GM12878 (cell line): ENCODE results near the gene YBX2. TPM values are rescaled to one million over a fixed set of nuclear protein-coding genes. Genes with fewer than 3 reads are reported as not detected.

Experiments
- ATAC-seq: fragments of 200-7000 bp; cut with Tn5 transposase; 3 replicates; pipeline ENCODE4 v1.9.1; 2020; ENCODE audit warnings: mild to moderate bottlenecking, moderate library complexity
- BruUV-seq: library from RNA; stranded (reverse); fragments of 400-500 nt; replicated peaks from 2 replicates; lab custom pipeline; 2021; lab: Mats Ljungman, UMichigan
- CTCF ChIA-PET: fragments of 300-600 bp; sonication (Branson Sonifier 250); formaldehyde crosslinking; extraction: SDS; loops from one replicate; lab custom pipeline; 2021; ENCODE audit warnings: inconsistent platforms; lab: Yijun Ruan, JAX
- POLR2A ChIA-PET: fragments of 350-600 bp; formaldehyde crosslinking; extraction: SDS; loops from one replicate; lab custom pipeline; 2021; ENCODE audit warnings: inconsistent platforms; lab: Charles Lee
- RAD21 ChIA-PET: fragments of 300-600 bp; sonication (Branson Sonifier 250); formaldehyde crosslinking; loops from one replicate; lab custom pipeline; 2023; ENCODE audit warnings: antibody characterized with exemption; ENCODE audit not compliant: unreplicated experiment; lab: Charles Lee
- SMC1A ChIA-PET: fragments of 300-600 bp; sonication (Branson Sonifier 250); formaldehyde crosslinking; loops from one replicate; lab custom pipeline; 2023; ENCODE audit not compliant: unreplicated experiment, uncharacterized antibody; lab: Charles Lee
- DNase-seq: peaks from one replicate; pipeline ENCODE4 v3.0.0-alpha.2; 2011; ENCODE audit warnings: low read depth, low spot score
- FAIRE-seq: peaks from 3 replicates; lab custom pipeline; 2011; peaks lifted over from hg19 to GRCh38; lab: Jason Lieb, UNC
- H2AFZ ChIP-seq: 2 replicates; pipeline ENCODE4 v1.6.0; 2011; ENCODE audit warnings: low read depth, low read length, control low read depth; ENCODE audit not compliant: control insufficient read depth
- H3K27ac ChIP-seq: 2 replicates; pipeline ENCODE4 v1.5.1; 2011; ENCODE audit warnings: control low read depth; ENCODE audit not compliant: control insufficient read depth, insufficient read depth
- H3K27me3 ChIP-seq, 2 experiments: replicated peaks in 1 of 2; 2 replicates each; pipeline versions ENCODE4 v1.6.0 to v1.6.1; 2011; ENCODE audit warnings: low read length in 1 of 2; ENCODE audit not compliant: control insufficient read depth in 2 of 2, insufficient read depth in 2 of 2
- H3K36me3 ChIP-seq, 2 experiments: 2 replicates each; pipeline ENCODE4 v1.5.1; 2011; ENCODE audit warnings: low read length in 1 of 2; ENCODE audit not compliant: control insufficient read depth in 2 of 2, insufficient read depth in 2 of 2
- H3K4me1 ChIP-seq: 2 replicates; pipeline ENCODE4 v1.6.1; 2011; ENCODE audit warnings: mild to moderate bottlenecking, low read length, moderate library complexity, mixed read lengths; ENCODE audit not compliant: control insufficient read depth, insufficient read depth
- H3K4me2 ChIP-seq: 2 replicates; pipeline ENCODE4 v1.6.0; 2011; ENCODE audit warnings: control low read depth; ENCODE audit not compliant: control insufficient read depth, insufficient read depth
- H3K4me3 ChIP-seq: fragments of 200-600 bp; sonication (generic); 2 replicates; pipeline ENCODE4 v1.5.1; 2016
- H3K79me2 ChIP-seq: 2 replicates; pipeline ENCODE4 v1.6.0; 2011; ENCODE audit warnings: low read length; ENCODE audit not compliant: control insufficient read depth, insufficient read depth
- H3K9ac ChIP-seq: 2 replicates; pipeline ENCODE4 v1.8.0; 2011; ENCODE audit warnings: low read length, control low read depth, mixed read lengths; ENCODE audit not compliant: control insufficient read depth, insufficient read depth
- H3K9me3 ChIP-seq: replicated peaks from 3 replicates; pipeline ENCODE4 v1.5.1; 2011; ENCODE audit warnings: mild to moderate bottlenecking, low read length; ENCODE audit not compliant: control insufficient read depth, insufficient read depth
- H4K20me1 ChIP-seq: 2 replicates; pipeline ENCODE4 v1.6.0; 2011; ENCODE audit not compliant: control insufficient read depth, insufficient read depth
- CHD1 ChIP-seq: IDR thresholded peaks from 2 replicates; pipeline ENCODE4 v1.6.1; 2012; ENCODE audit warnings: low read depth, low read length, improper control_type of control experiment
- EGR1 ChIP-seq, 2 experiments: IDR thresholded peaks; 1 replicate in 1 of 2; 2 replicates in 1 of 2; pipeline ENCODE4 v1.6.1; 2011 to 2012; ENCODE audit warnings: low read depth in 2 of 2, low read length in 2 of 2, borderline replicate concordance in 1 of 2, mild to moderate bottlenecking in 1 of 2, moderate library complexity in 1 of 2
- KLF5 ChIP-seq: fragments of 450-650 bp; IDR thresholded peaks from 2 replicates; pipeline ENCODE4 v1.6.1; 2014; ENCODE audit warnings: mild to moderate bottlenecking; ENCODE audit not compliant: partially characterized antibody
- LARP7 ChIP-seq: fragments of 450-650 bp; IDR thresholded peaks from 2 replicates; pipeline ENCODE4 v1.6.1; 2017; ENCODE audit warnings: mild to moderate bottlenecking
- POLR2A ChIP-seq: IDR thresholded peaks from 2 replicates; pipeline ENCODE4 v1.6.1; 2011; ENCODE audit warnings: low read depth, mild to moderate bottlenecking, low read length
- SIX5 ChIP-seq: IDR thresholded peaks from 2 replicates; pipeline ENCODE4 v1.6.1; 2011; ENCODE audit warnings: mild to moderate bottlenecking, low read depth, low read length, moderate library complexity; ENCODE audit not compliant: severe bottlenecking
- USF2 ChIP-seq: IDR thresholded peaks from 2 replicates; pipeline ENCODE4 v1.6.1; 2011; ENCODE audit warnings: low read depth, low read length, improper control_type of control experiment, borderline replicate concordance
- YY1 ChIP-seq: IDR thresholded peaks from 2 replicates; pipeline ENCODE4 v1.6.1; 2011; ENCODE audit warnings: low read depth, mild to moderate bottlenecking, low read length
- WGBS: methylation state at CpG from one replicate; pipeline ENCODE4 v1.1.6; 2016; ENCODE audit warnings: low lambda C conversion rate; ENCODE audit not compliant: insufficient replicate concordance, insufficient coverage; ENCODE audit errors: missing lambda C conversion rate; 5-methylcytosine and 5-hydroxymethylcytosine counted together
- in situ Hi-C: fragments of 300-500 bp; cut with MboI; formaldehyde crosslinking; loops from 9 replicates; pipeline ENCODE4 v1.14.3; 2018; ENCODE audit warnings: mixed read lengths
- intact Hi-C: fragments of 100-400 bp; cut with micrococcal nuclease; formaldehyde crosslinking; loops from one replicate; pipeline ENCODE4 v1.14.2; 2022; ENCODE audit not compliant: unreplicated experiment
- polyA plus RNA-seq, 11 experiments: library from polyadenylated mRNA; depleted of rRNA in 4 of 11; unstranded in 6 of 11; stranded (reverse) in 5 of 11; fragments of >200 nt; fragmentation: Nextera tagmentation in 4 of 11; fragmentation: Illumina TruSeq in 1 of 11; extraction: Ambion mirVana in 4 of 11; extraction: Trizol in 1 of 11; gene quantifications; 1 replicate in 1 of 11; 2 replicates in 10 of 11; pipeline versions ENCODE4 v1.2.1 to v1.2.3, GENCODE V29; 2011 to 2016; ENCODE audit warnings: inconsistent platforms in 2 of 11, missing spikeins in 2 of 11, low read depth in 1 of 11
- total RNA-seq, 4 experiments: library from RNA; depleted of rRNA in 3 of 4; stranded (reverse); fragments of >200 nt in 3 of 4; fragmentation: Illumina TruSeq in 1 of 4; extraction: Trizol in 1 of 4; gene quantifications; 2 replicates each; pipeline versions ENCODE4 v1.2.1 to v1.2.3, GENCODE V29; 2013 to 2021

The YBX2 gene
- total and polyA plus RNA-seq, 10 of the 15 experiments (the other 5 are each of a cell fraction or from before 2014, with no cell fraction given), result not detected

- ChIA-PET SMC1A (interaction anchor here (1.0 to 2.3 kb wide), 9 partner anchors 9 to 359 kb away, joined by 3 to 18 read pairs (median 4); partner anchors contain the start of genes ACAP1, GPS2, TMEM102 and TP53), POLR2A (interaction anchor here (0.9 to 3.2 kb wide), 14 partner anchors 8 to 232 kb away, joined by 3 to 31 read pairs (median 6); partner anchors contain the start of genes ACAP1, GABARAP and TMEM256), RAD21 (interaction anchor here (0.9 to 2.4 kb wide), 9 partner anchors 9 to 232 kb away, joined by 3 to 11 read pairs (median 6); partner anchors contain the start of genes ACADVL, DLG4, SENP3 and TMEM256), CTCF (interaction anchor here (0.8 to 7.9 kb wide), 8 partner anchors 8 to 283 kb away, joined by 3 to 49 read pairs (median 4); partner anchors contain the start of genes ACAP1 and SLC2A4)
- ATAC-seq (peak; percentile 38), FAIRE-seq (peak; percentile 54), DNase-seq (no peak)
- Histone ChIP-seq H4K20me1 (no peaks in the 10 kb centered on the region), H3K9ac (peak within 1 kb of the TSS; percentile 82), H3K4me1 (peaks cover 27% of the 10 kb centered on the region), H3K9me3 (no peaks in the 10 kb centered on the region), H3K27me3 (no peaks in the 10 kb centered on the region), H2AFZ (peak within 1 kb of the TSS; percentile 99), H3K79me2 (peaks cover 17% of the 10 kb centered on the region), H3K4me3 (peak within 1 kb of the TSS; percentile 99), H3K36me3 (peaks cover 0 to 3% of the 10 kb centered on the region in 2 experiments; a peak in 2 of 4 replicates), H3K4me2 (peak within 1 kb of the TSS; percentile 97), H3K27ac (peak within 1 kb of the TSS; percentile 94)
- in situ Hi-C loops, result no loop called here
- under 1% methylated on average over 44 of the region's 50 CpGs for WGBS
- intact Hi-C loops, result loop anchor here (2.0 kb wide), 1 partner anchor 22 kb away; the partner anchor contains the start of gene EIF5A
- no peak for TF ChIP-seq USF2
- TF ChIP-seq KLF5, result no peak
- peak; percentile 28 for TF ChIP-seq SIX5
- TF ChIP-seq CHD1, result 0 out of 2 replicates have a peak, but pooled peaks have one; percentile 52
- TF ChIP-seq YY1, result peak; percentile 92
- peak in 1 of 2 experiments; percentile 62; a peak in 2 of 3 replicates for TF ChIP-seq EGR1 (IDR thresholded peaks at IDR 0.05; ENCODE audit: borderline replicate concordance in 1 of 2, low read depth in 2 of 2, low read length in 2 of 2)
- 0 out of 2 replicates have a peak, but pooled peaks have one; percentile 29 for TF ChIP-seq LARP7
- peak; percentile 21; the same call in 1 of the 2 replicates for TF ChIP-seq POLR2A
- BruUV-seq, result no TSS peak
Measured at GRCh38 chr17:7328840-7329373, 34.5 kb upstream of the YBX2 start, which contains the start of gene NEURL4. Gene NEURL4 (minus strand): TSS chr17:7329335. CDS start chr17:7329312, 23 bp downstream.
